HepG2 (cell line): ENCODE data around the gene PYGB. TPM values are rescaled to one million over a fixed set of nuclear protein-coding genes. Genes with fewer than 3 reads are reported as not detected.

Source experiments
- ARNTL ChIP-seq: sonication (generic); formaldehyde crosslinking; IDR thresholded peaks from 2 replicates; pipeline ENCODE4 v1.4.0; 2020; ENCODE audit warnings: mild to moderate bottlenecking, missing genetic modification reagents
- DMAP1 ChIP-seq: IDR thresholded peaks from 2 replicates; pipeline ENCODE4 v1.6.1; 2016
- ELF1 ChIP-seq: sonication (generic); formaldehyde crosslinking; IDR thresholded peaks from 2 replicates; pipeline ENCODE4 v1.4.0; 2020; ENCODE audit warnings: missing genetic modification reagents
- HDAC1 ChIP-seq: sonication (generic); formaldehyde crosslinking; IDR thresholded peaks from 2 replicates; pipeline ENCODE4 v1.5.1; 2020; ENCODE audit warnings: mild to moderate bottlenecking, missing genetic modification reagents
- JUNB ChIP-seq: sonication (generic); formaldehyde crosslinking; IDR thresholded peaks from 2 replicates; pipeline ENCODE4 v1.8.0; 2022; ENCODE audit warnings: missing genetic modification reagents, mild to moderate bottlenecking, borderline replicate concordance
- MEIS1 ChIP-seq: sonication (generic); formaldehyde crosslinking; IDR thresholded peaks from 2 replicates; pipeline ENCODE4 v1.9.0; 2021; ENCODE audit warnings: mild to moderate bottlenecking, missing genetic modification reagents, moderate library complexity, borderline replicate concordance
- MNT ChIP-seq: fragments of 450-650 bp; IDR thresholded peaks from 2 replicates; pipeline ENCODE4 v1.6.1; 2016
- RAD21 ChIP-seq: fragments of 450-650 bp; formaldehyde crosslinking; IDR thresholded peaks from 2 replicates; pipeline ENCODE4 v1.5.0; 2020; ENCODE audit warnings: mild to moderate bottlenecking
- TEAD3 ChIP-seq: optimal IDR thresholded peaks from 2 replicates; pipeline ENCODE3; 2016; ENCODE audit warnings: borderline replicate concordance
- USF2 ChIP-seq, 2 experiments: sonication (generic) in 1 of 2; formaldehyde crosslinking in 1 of 2; IDR thresholded peaks; 2 replicates each; pipeline versions ENCODE4 v1.5.1 to v1.6.1; 2011 to 2020; ENCODE audit warnings: borderline replicate concordance in 1 of 2, low read depth in 1 of 2, low read length in 1 of 2, mild to moderate bottlenecking in 1 of 2, missing genetic modification reagents in 1 of 2, moderate library complexity in 1 of 2
- ZBTB33 ChIP-seq: sonication (generic); formaldehyde crosslinking; IDR thresholded peaks from 2 replicates; pipeline ENCODE4 v1.4.0; 2020; ENCODE audit warnings: missing genetic modification reagents
- ZFP1 ChIP-seq: IDR thresholded peaks from 2 replicates; pipeline ENCODE4 v1.6.1; 2016
- ZFP37 ChIP-seq: sonication (generic); formaldehyde crosslinking; IDR thresholded peaks from 2 replicates; pipeline ENCODE4 v1.4.0; 2020; ENCODE audit warnings: missing genetic modification reagents, borderline replicate concordance
- ZNF17 ChIP-seq: sonication (generic); formaldehyde crosslinking; IDR thresholded peaks from 2 replicates; pipeline ENCODE4 v1.5.0; 2020; ENCODE audit warnings: mild to moderate bottlenecking, missing genetic modification reagents
- ZNF225 ChIP-seq: sonication (generic); formaldehyde crosslinking; IDR thresholded peaks from 2 replicates; pipeline ENCODE4 v1.4.0; 2020; ENCODE audit warnings: mild to moderate bottlenecking, missing genetic modification reagents
- ZNF576 ChIP-seq: sonication (generic); formaldehyde crosslinking; IDR thresholded peaks from 2 replicates; pipeline ENCODE4 v1.4.0; 2020; ENCODE audit warnings: mild to moderate bottlenecking, missing genetic modification reagents
- ZNF704 ChIP-seq: sonication (generic); formaldehyde crosslinking; IDR thresholded peaks from 2 replicates; pipeline ENCODE4 v1.8.1; 2023; ENCODE audit warnings: mild to moderate bottlenecking, inconsistent platforms, moderate library complexity, missing genetic modification reagents, borderline replicate concordance
- ZNF710 ChIP-seq: sonication (generic); formaldehyde crosslinking; IDR thresholded peaks from 2 replicates; pipeline ENCODE4 v1.5.0; 2020; ENCODE audit warnings: mild to moderate bottlenecking, missing genetic modification reagents, borderline replicate concordance
- ZNF766 ChIP-seq: sonication (generic); formaldehyde crosslinking; IDR thresholded peaks from 2 replicates; pipeline ENCODE4 v1.5.0; 2020; ENCODE audit warnings: missing genetic modification reagents, borderline replicate concordance
- polyA plus RNA-seq, 8 experiments: library from polyadenylated mRNA; depleted of rRNA in 3 of 8; stranded (reverse) in 7 of 8; unstranded in 1 of 8; fragments of >200 nt; fragmentation: Illumina TruSeq in 4 of 8; extraction: Trizol in 4 of 8; gene quantifications; 2 replicates each; pipeline versions ENCODE4 v1.2.1 to v1.2.3, GENCODE V29; 2011 to 2016; ENCODE audit warnings: low read depth in 4 of 8, missing spikeins in 1 of 8, mixed read lengths in 1 of 8; ENCODE audit not compliant: insufficient read depth in 1 of 8
- total RNA-seq, 5 experiments: library from RNA; depleted of rRNA; stranded (reverse); fragments of >200 nt; fragmentation: Illumina TruSeq; extraction: Trizol; gene quantifications; 2 replicates each; pipeline ENCODE4 v1.2.3, GENCODE V29; 2016; ENCODE audit warnings: low read depth in 1 of 5

The PYGB gene
- total and polyA plus RNA-seq, 2 of the 13 experiments (the other 11 are each of a cell fraction or from before 2014, with no cell fraction given), result 24.2 to 86.3 TPM

GRCh38 chr20:25237610-25238318, 10.1 kb upstream of the PYGB start (continued):
- TF ChIP-seq MNT (no peak), ZBTB33 (CRISPR knock-in tag) (0 out of 2 replicates have a peak, but pooled peaks have one; percentile 11), TEAD3 (CRISPR knock-in tag) (peak; percentile 55), HDAC1 (CRISPR knock-in tag) (no peak), ZNF576 (no peak), ELF1 (no peak), ZNF710 (CRISPR knock-in tag) (no peak), MEIS1 (CRISPR knock-in tag) (no peak), ZNF766 (CRISPR knock-in tag) (no peak), USF2 (IDR thresholded peaks at IDR 0.05; ENCODE audit: low read depth, low read length) (no peak), USF2 (CRISPR knock-in tag; IDR thresholded peaks at IDR 0.05; ENCODE audit: borderline replicate concordance) (no peak), DMAP1 (no peak), ZFP1 (CRISPR knock-in tag) (no peak), JUNB (peak; percentile 83; the same call in 1 of the 2 replicates), ZFP37 (CRISPR knock-in tag) (no peak), ZNF17 (CRISPR knock-in tag) (no peak), ZNF704 (CRISPR knock-in tag) (no peak), RAD21 (CRISPR knock-in tag) (no peak), ARNTL (CRISPR knock-in tag) (no peak), ZNF225 (peak; percentile 84; the same call in 1 of the 2 replicates)
